A549 treated with Mapracorat at 1 μM for 4 hours (cell line): Measurements from ENCODE around the gene CCDC187. TPM values are rescaled to one million over a fixed set of nuclear protein-coding genes. Genes with fewer than 3 reads are reported as not detected.

Experiments
- total RNA-seq: library from RNA; stranded (reverse); fragments of 200-300 nt; extraction: Qiagen RNA extraction; gene quantifications from 5 replicates; pipeline ENCODE4 v1.2.3, GENCODE V29; 2022

CCDC187 gene
- total RNA-seq = 0.05 TPM in 1 of 5 replicates, not detected in the others

DNA sequence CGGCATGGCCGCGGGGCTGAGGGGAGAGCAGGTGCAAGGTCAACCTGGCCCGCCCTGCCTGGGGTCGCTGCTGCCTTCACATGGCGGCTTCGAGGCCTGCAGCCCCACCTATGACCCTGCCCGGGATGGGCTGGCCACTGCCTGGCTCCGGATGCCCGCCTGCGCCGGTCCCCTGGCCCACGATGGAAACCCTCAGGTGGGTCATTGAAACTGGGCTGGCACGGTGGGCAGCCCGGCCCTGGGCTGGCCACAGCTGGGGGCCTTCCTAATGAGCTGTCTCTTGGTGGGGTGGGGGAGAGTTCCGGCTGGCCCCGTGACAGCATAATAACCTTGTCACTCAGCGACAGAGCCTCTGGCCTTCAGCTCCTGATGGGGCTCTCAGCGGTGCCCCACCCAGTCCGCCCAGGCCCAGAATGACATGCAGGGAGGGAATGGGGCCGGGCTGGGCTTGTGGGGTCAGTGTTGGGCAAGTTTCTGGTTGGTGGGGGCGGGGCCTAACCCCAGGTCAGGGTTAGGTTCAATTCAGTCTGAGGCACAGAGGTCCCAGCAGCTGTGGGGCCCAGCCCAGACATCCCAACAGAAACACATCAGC lies at the start of gene CCDC187:
TSS of gene CCDC187 (minus strand) at position 270 of the 592 bp plus-strand sequence. CDS start at position 6, 264 bp downstream.

GRCh38 chr9:136327304-136327974 lies 23.5 kb upstream of the CCDC187 start, which contains the start of gene GPSM1:
TSS of gene GPSM1 (plus strand) at chr9:136327539. CDS start at chr9:136327696, 157 bp downstream.

GRCh38 chr9:136245219-136246150 lies 58.4 kb downstream of the CCDC187 start, which contains the start of gene QSOX2:
TSS of gene QSOX2 (minus strand) at chr9:136245812. CDS start at chr9:136245803, 9 bp downstream.

GRCh38 chr9:136204838-136205706 lies 98.8 kb downstream of the CCDC187 start, which contains the start of gene LHX3:
TSS of gene LHX3 (minus strand) at chr9:136205128. CDS start at chr9:136205012, 116 bp downstream.

Other genes with a start within 250 kb of the CCDC187 start
- 22.1 to 39.3 TPM (median 34.7 TPM) in 5 replicates for gene NACC2, start 208.8 kb downstream of the CCDC187 start, total RNA-seq
- 30.3 to 49.9 TPM (median 46.4 TPM) in 5 replicates for gene TMEM250, start 185.2 kb downstream of the CCDC187 start, total RNA-seq
- 0.05 to 0.20 TPM (median 0.12 TPM) in 5 replicates for gene LHX3, start 99.0 kb downstream of the CCDC187 start, total RNA-seq
- 22.2 to 27.8 TPM (median 27.2 TPM) in 5 replicates for gene QSOX2, start 58.3 kb downstream of the CCDC187 start, total RNA-seq
- 9.3 to 15.6 TPM (median 13.1 TPM) in 5 replicates for gene GPSM1, start 23.4 kb upstream of the CCDC187 start, total RNA-seq
- 22.3 to 44.7 TPM (median 37.5 TPM) in 5 replicates for gene DNLZ, start 59.6 kb upstream of the CCDC187 start, total RNA-seq
- gene CARD9, start 69.6 kb upstream of the CCDC187 start, total RNA-seq = 0.50 to 1.8 TPM (median 1.3 TPM) in 5 replicates
- 9.5 to 14.3 TPM (median 13.0 TPM) in 5 replicates for gene SNAPC4, start 96.1 kb upstream of the CCDC187 start, total RNA-seq
- gene ENTR1, start 106.5 kb upstream of the CCDC187 start, total RNA-seq = 54.8 to 78.3 TPM (median 73.3 TPM) in 5 replicates
- 75.7 to 91.9 TPM (median 81.3 TPM) in 5 replicates for gene PMPCA, start 106.6 kb upstream of the CCDC187 start, total RNA-seq
- 13.8 to 22.7 TPM (median 20.9 TPM) in 5 replicates for gene INPP5E, start 135.8 kb upstream of the CCDC187 start, total RNA-seq
- gene SEC16A, start 178.9 kb upstream of the CCDC187 start, total RNA-seq = 49.0 to 59.6 TPM (median 57.8 TPM) in 5 replicates
- gene NOTCH1, start 242.0 kb upstream of the CCDC187 start, total RNA-seq = 7.3 to 12.9 TPM (median 12.0 TPM) in 5 replicates